ENCODE results near the gene GCGR.
A peak's percentile ranks its signal among the peaks of the same experiment; 100 is the strongest.

Gene GCGR

GRCh38 chr17:81821603-81822311 is 17.8 kb downstream of the GCGR start:
- peaks cover 4% of the 10 kb centered on the region for H3K4me1 Mint-ChIP-seq
- no peaks in the 10 kb centered on the region for H3K36me3 Mint-ChIP-seq (ENCODE audit: low read depth)
- ATAC-seq (no peak), DNase-seq (no peak)
- H3K27me3 Mint-ChIP-seq, result peaks cover 5% of the 10 kb centered on the region
- no peaks in the 10 kb centered on the region for H3K9me3 Mint-ChIP-seq
- no peak overlapping the region for H3K27ac Mint-ChIP-seq
- H3K4me3 Mint-ChIP-seq, result no peak overlapping the region

DNA sequence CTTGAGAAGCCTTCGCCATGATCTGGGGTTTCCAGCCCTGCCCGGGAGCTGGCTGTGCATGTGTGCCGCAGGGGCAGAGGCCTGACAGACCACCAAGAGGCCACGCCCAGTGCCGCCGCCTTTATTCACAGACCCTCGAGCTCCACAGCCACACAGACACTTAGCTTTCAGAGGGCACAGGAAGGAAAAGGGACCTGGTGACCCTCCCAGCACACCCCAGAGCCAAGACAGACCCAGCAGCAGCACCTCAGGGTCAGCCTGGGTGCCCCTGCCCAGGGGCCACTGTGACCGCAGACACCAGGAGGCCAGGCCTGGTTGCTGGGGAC is 18.3 kb downstream of the GCGR start:
- no peaks in the 10 kb centered on the region for H3K36me3 Mint-ChIP-seq (ENCODE audit: low read depth)
- peaks cover 4% of the 10 kb centered on the region for H3K4me1 Mint-ChIP-seq
- DNase-seq (no peak), ATAC-seq (no peak)
- no peaks in the 10 kb centered on the region for H3K9me3 Mint-ChIP-seq
- H3K4me3 Mint-ChIP-seq, result no peak overlapping the region
- H3K27me3 Mint-ChIP-seq, result peaks cover 3% of the 10 kb centered on the region
- H3K27ac Mint-ChIP-seq, result no peak overlapping the region

DNA sequence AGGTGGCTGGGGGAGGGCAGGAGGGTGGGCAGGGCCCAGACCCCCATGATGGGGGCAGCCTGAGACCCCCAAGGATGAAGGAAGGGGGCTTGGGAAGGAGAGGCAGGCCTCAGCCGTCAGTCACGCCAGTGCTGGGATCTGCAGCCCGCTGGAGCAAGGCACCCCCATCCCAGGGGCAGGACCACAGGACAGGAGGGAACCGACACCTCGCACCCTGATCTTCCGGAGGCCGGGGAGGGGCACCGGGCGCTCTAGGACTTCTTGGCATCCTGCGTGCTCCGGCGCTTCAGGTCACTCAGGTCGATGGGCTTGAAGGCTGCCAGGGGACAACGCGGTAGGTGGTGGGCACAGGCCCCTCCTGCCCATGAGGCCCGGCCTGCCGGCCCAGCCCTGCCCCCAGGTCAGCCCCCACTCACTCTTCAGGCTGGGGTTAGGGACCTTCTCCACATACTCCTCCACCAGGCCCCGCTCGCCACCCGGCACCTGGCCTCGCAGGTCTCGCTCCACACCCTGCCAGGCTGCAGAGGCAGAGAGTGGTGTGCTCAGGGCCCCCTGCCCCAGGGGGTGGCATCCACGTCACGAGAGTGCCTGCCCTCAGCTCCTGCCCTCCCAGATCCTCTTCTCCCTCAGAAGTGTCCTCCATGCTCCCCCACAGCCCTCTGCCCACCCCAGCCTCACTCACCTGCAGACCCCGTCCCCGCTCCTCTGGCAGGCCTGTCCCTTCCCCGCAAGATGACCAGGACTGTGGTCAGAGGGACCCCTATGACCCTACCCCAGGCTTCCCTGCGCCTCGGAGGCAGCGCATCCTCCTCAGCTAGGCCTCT is 19.3 kb downstream of the GCGR start:
- Mint-ChIP-seq H3K27me3 (peaks cover 1% of the 10 kb centered on the region), H3K27ac (no peak overlapping the region), H3K4me1 (peaks cover 4% of the 10 kb centered on the region), H3K36me3 (ENCODE audit: low read depth) (peaks cover under 1% of the 10 kb centered on the region), H3K4me3 (no peak overlapping the region), H3K9me3 (no peaks in the 10 kb centered on the region)
- no peak for DNase-seq
- ATAC-seq, result no peak

GRCh38 chr17:81823820-81824550 is 20.0 kb downstream of the GCGR start:
- Mint-ChIP-seq H3K4me3 (no peak overlapping the region), H3K4me1 (peaks cover 7% of the 10 kb centered on the region), H3K9me3 (no peaks in the 10 kb centered on the region), H3K27me3 (no peaks in the 10 kb centered on the region), H3K27ac (no peak overlapping the region), H3K36me3 (ENCODE audit: low read depth) (peaks cover 2% of the 10 kb centered on the region)
- ATAC-seq, result no peak
- no peak for DNase-seq

DNA sequence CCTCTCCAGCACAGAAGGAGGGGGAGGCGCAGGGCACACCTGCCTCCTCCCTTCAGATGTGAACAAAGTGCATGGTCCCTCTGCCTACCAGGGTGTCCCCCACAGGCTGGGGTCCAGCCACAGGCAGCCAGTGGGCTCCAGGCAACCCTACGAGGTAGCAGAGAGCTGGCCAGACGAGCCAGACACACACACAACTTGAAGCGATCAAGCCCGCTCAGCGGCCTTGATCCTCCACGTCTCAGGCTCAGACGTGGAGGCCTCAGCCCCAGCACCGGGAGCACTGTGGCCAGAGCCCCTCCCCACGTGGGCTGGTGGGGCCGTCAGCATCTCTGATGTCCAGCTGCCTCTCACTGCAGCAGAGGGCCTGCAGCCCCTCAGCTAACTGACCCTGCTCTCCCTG is 20.6 kb downstream of the GCGR start:
- no peaks in the 10 kb centered on the region for H3K9me3 Mint-ChIP-seq
- H3K4me3 Mint-ChIP-seq, result no peak overlapping the region
- no peaks in the 10 kb centered on the region for H3K27me3 Mint-ChIP-seq
- peaks cover 7% of the 10 kb centered on the region for H3K4me1 Mint-ChIP-seq
- H3K36me3 Mint-ChIP-seq (ENCODE audit: low read depth), result peaks cover 2% of the 10 kb centered on the region
- no peak for ATAC-seq
- H3K27ac Mint-ChIP-seq, result no peak overlapping the region
- no peak for DNase-seq

DNA sequence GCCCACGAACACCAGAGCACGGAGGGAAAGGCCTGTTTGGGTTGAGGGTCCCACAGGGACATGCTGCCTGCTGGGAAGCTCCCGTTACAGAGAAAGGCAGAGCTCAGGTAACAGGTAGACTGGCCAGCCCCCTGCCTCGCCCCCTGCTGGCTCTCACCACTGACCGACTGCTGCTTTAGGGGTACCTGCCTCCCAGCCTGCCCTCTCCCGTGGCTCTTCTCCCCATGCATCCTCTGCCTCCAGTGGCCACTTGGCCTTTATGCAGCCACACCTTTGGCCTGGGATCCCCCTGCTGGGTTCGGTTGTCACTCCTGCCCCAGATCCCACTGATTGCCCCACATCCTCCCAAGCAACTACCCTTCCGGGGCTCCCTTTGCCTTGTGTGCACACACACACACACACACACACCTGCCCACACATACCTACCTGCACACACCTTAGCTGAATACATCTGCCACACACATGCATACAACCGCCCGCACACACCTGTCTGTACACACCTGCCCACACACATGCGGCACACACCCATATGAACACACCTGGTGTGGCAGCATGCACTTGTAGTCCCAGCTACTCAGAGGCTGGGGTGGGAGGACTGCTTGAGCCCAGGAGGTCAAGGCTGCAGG is 22.0 kb downstream of the GCGR start:
- Mint-ChIP-seq H3K9me3 (no peaks in the 10 kb centered on the region), H3K36me3 (ENCODE audit: low read depth) (peaks cover 2% of the 10 kb centered on the region), H3K4me1 (peaks cover 11% of the 10 kb centered on the region), H3K27me3 (no peaks in the 10 kb centered on the region), H3K4me3 (no peak overlapping the region), H3K27ac (no peak overlapping the region)
- no peak for DNase-seq
- ATAC-seq, result no peak

DNA sequence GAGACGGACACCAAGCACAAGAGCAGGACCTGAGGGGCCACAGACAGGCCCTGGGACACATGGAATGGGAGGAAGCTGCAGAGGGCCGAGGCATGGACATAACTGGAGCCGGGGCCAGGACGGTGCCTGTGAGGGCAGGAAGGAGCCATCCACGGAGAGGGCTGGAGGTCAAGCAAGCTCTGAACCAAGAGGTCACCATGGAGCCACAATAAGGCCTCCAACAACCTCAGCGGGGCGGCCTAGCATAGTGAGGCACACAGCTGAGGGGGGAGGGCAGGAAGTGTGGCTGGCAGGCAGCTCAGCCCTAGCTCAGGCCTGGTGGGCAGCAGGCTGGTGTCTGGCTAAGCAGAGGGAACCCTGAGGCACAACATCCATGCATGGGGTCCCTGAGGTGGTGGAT is 24.7 kb downstream of the GCGR start:
- Mint-ChIP-seq H3K27ac (no peak overlapping the region), H3K36me3 (ENCODE audit: low read depth) (peaks cover 2% of the 10 kb centered on the region), H3K4me1 (peaks cover 29% of the 10 kb centered on the region), H3K4me3 (no peak overlapping the region), H3K9me3 (no peaks in the 10 kb centered on the region), H3K27me3 (no peaks in the 10 kb centered on the region)
- ATAC-seq (no peak), DNase-seq (no peak)

DNA sequence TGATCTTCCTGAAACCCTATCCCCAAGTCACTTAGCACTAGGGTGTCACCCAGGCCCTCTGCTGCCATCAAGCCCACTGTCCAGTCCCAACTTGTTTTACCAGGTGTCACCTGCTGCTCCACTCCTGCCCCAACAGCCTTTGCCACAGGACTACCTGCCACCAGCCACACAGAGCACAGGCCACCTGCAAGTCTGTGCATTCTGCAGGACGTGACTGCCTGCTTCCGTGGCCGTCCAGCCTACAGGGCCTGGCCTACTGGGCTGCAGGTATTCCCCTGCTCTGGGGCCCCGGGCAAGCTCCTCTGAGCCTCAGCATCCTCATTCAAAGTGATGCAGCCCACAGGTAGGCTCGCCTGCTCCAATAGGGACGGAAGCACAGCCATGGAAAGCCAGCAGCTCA is 25.9 kb downstream of the GCGR start:
- Mint-ChIP-seq H3K4me3 (no peak overlapping the region), H3K4me1 (peaks cover 31% of the 10 kb centered on the region), H3K27ac (no peak overlapping the region), H3K36me3 (ENCODE audit: low read depth) (peaks cover 2% of the 10 kb centered on the region), H3K9me3 (no peaks in the 10 kb centered on the region), H3K27me3 (no peaks in the 10 kb centered on the region)
- no peak for DNase-seq
- no peak for ATAC-seq

GRCh38 chr17:81831563-81831956 is 27.6 kb downstream of the GCGR start:
- peak overlapping the region; percentile 88 for H3K4me3 Mint-ChIP-seq
- H3K9me3 Mint-ChIP-seq, result no peaks in the 10 kb centered on the region
- peak overlapping the region; percentile 94 for H3K27ac Mint-ChIP-seq
- no peaks in the 10 kb centered on the region for H3K27me3 Mint-ChIP-seq
- ATAC-seq (no peak), DNase-seq (no peak)
- H3K36me3 Mint-ChIP-seq (ENCODE audit: low read depth), result peaks cover 2% of the 10 kb centered on the region
- H3K4me1 Mint-ChIP-seq, result peaks cover 27% of the 10 kb centered on the region

GRCh38 chr17:81831957-81832607 is 28.1 kb downstream of the GCGR start:
- H3K36me3 Mint-ChIP-seq (ENCODE audit: low read depth), result peaks cover 2% of the 10 kb centered on the region
- no peaks in the 10 kb centered on the region for H3K9me3 Mint-ChIP-seq
- ATAC-seq, result peak; percentile 58
- H3K27ac Mint-ChIP-seq, result peak overlapping the region; percentile 94
- peaks cover 27% of the 10 kb centered on the region for H3K4me1 Mint-ChIP-seq
- no peaks in the 10 kb centered on the region for H3K27me3 Mint-ChIP-seq
- DNase-seq, result peak; percentile 60
- peak overlapping the region; percentile 88 for H3K4me3 Mint-ChIP-seq

DNA sequence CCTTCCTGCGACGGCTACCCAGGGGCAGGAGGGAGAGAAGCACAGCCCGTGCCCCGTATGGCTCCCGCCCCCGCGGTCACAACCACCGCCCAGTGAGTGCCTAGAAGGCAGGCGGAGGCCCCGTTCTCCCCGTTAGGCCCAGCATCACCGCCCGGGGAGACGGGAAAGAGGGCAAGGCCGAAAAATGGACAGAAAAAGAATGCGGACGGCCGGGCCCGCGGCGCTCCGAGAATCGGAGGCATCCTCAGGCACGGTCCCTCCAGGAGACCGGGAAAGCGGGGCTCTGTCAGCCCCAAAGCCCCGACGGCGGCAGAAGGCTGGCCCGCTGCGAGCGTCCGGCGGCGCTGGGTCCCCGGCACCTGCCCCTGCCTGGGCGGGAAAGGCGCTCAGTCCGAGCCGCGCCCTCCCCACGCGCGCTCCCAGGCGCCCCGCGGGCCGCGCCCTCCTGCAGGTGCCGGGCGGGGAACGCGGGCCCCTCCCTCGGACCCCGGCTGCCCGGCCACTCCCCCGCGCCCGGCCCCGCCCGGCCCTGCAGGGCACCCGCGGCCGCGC is 28.7 kb downstream of the GCGR start:
- peak; percentile 65 for DNase-seq
- Mint-ChIP-seq H3K4me1 (peaks cover 27% of the 10 kb centered on the region), H3K9me3 (no peaks in the 10 kb centered on the region), H3K27me3 (no peaks in the 10 kb centered on the region), H3K27ac (peak overlapping the region; percentile 94), H3K36me3 (ENCODE audit: low read depth) (peaks cover 2% of the 10 kb centered on the region), H3K4me3 (peak overlapping the region; percentile 88)
- ATAC-seq, result peak; percentile 42

- peak; percentile 99 for DNase-seq
- Mint-ChIP-seq H3K36me3 (ENCODE audit: low read depth) (peaks cover under 1% of the 10 kb centered on the region), H3K4me3 (peak within 1 kb of the TSS; percentile 88), H3K4me1 (peaks cover 25% of the 10 kb centered on the region), H3K27ac (peak within 1 kb of the TSS; percentile 94), H3K27me3 (no peaks in the 10 kb centered on the region), H3K9me3 (no peaks in the 10 kb centered on the region)
- peak; percentile 81 for ATAC-seq
Measured at GRCh38 chr17:81833160-81833920, 29.4 kb downstream of the GCGR start, which contains the start of gene MCRIP1. MCRIP1 (minus strand) TSS chr17:81833291; CDS start chr17:81824506, 8,785 bp downstream.

All from activated naive CD8-positive, alpha-beta T cell treated with anti-CD3 and anti-CD28 coated beads, Interleukin-2, amount 50 U/mL, for 24 hours (primary cell).